Gastrocnemius medialis (tissue), 4 donors: ENCODE measurements around the gene PALS2. TPM values are rescaled to one million over a fixed set of nuclear protein-coding genes. Genes with fewer than 3 reads are reported as not detected.
A peak's percentile ranks its signal among the peaks of the same experiment; 100 is the strongest.

ENCODE experiments used
- ATAC-seq, 2 donors: fragments of 150-250 bp; one replicate each; pipeline ENCODE4 v1.9.1; 2016
- DNase-seq, 2 donors: peaks; one replicate each; pipeline ENCODE4 v3.0.0-alpha.2; 2019
- H3K27ac ChIP-seq, 4 donors: fragments of 200-600 bp; sonication (generic); 1 replicate in 1 of 4; 2 replicates in 3 of 4; pipeline ENCODE4 v1.5.1; 2016 to 2018; ENCODE audit warnings: mild to moderate bottlenecking in 2 of 4, moderate library complexity in 1 of 4
- H3K27me3 ChIP-seq, 3 donors: fragments of 200-600 bp; sonication (generic) in 2 of 3; 1 replicate in 1 of 3; 2 replicates in 2 of 3; pipeline versions ENCODE4 v1.5.1 to v1.6.0; 2016 to 2019; ENCODE audit warnings: mild to moderate bottlenecking in 1 of 3, moderate library complexity in 1 of 3
- H3K36me3 ChIP-seq, 2 donors: fragments of 200-600 bp; sonication (generic) in 1 of 2; one replicate each; pipeline ENCODE4 v1.5.1; 2017 to 2018
- H3K4me1 ChIP-seq, 2 donors: fragments of 200-600 bp; sonication (generic) in 1 of 2; one replicate each; pipeline ENCODE4 v1.5.1; 2016 to 2017; ENCODE audit warnings: mild to moderate bottlenecking in 2 of 2
- H3K4me3 ChIP-seq, 4 donors: fragments of 200-600 bp; sonication (generic) in 3 of 4; 1 replicate in 1 of 4; 2 replicates in 3 of 4; pipeline ENCODE4 v1.5.1; 2016 to 2019; ENCODE audit warnings: mild to moderate bottlenecking in 2 of 4
- H3K9me3 ChIP-seq, 3 donors: fragments of 200-600 bp; sonication (generic) in 2 of 3; 1 replicate in 1 of 3; 2 replicates in 2 of 3; pipeline ENCODE4 v1.5.1; 2016 to 2019
- POLR2A ChIP-seq, 2 donors: fragments of 450-650 bp; IDR thresholded peaks; one replicate each; pipeline ENCODE4 v1.6.1; 2017; ENCODE audit warnings: antibody characterized with exemption in 2 of 2, mild to moderate bottlenecking in 2 of 2, moderate library complexity in 2 of 2
- in situ Hi-C, 4 donors: fragments of 200-750 bp; cut with MboI; loops; one replicate each; pipeline versions ENCODE4 v1.15.0 to v1.8.0; 2017; ENCODE audit warnings: low sequenced_read_pairs in 4 of 4
- intact Hi-C: fragments of 100-400 bp; cut with DNase I; formaldehyde crosslinking; loops from one replicate; pipeline ENCODE4 v1.15.1; 2023; ENCODE audit warnings: low total_unique reads
- total RNA-seq, 4 donors: library from RNA; depleted of rRNA; stranded (reverse); fragments of >200 nt; gene quantifications; one replicate each; pipeline versions ENCODE4 v1.1.0 to v1.2.3, GENCODE V29; 2016
- TF ChIP-seq, protein P1 (sequence below), 5 experiments: fragments of 450-650 bp in 3 of 5; fragments of 200-600 bp in 2 of 5; sonication (generic) in 2 of 5; IDR thresholded peaks in 4 of 5; conservative IDR thresholded peaks in 1 of 5; 1 replicate in 4 of 5; 2 replicates in 1 of 5; pipeline ENCODE4 v1.5.1; 2016 to 2019; ENCODE audit warnings: antibody characterized with exemption in 5 of 5, mild to moderate bottlenecking in 3 of 5, moderate library complexity in 3 of 5

The PALS2 gene
- total RNA-seq, 4 donors from 2014 or later = 11.2 to 17.3 (median 12.4) TPM

DNA sequence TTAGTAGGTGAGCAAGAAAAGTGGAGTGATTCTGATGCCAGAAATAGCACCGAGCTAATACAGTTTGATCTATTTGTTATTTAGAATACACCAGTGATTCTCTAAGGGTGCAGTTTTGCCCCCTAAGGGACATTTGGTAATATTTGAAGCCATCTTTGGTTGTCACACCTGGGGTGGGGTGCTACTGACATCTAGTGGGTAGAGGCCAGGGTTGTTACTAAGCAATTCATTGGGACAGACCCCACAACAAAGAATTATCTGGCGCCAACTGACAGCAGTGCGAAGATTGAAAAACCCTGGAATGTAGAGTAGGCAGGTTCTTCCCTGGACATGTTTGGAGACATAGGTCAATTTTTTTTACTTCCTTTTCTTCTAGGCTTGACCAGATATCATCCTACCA, 14.6 kb downstream of the PALS2 start:
- ATAC-seq (no peak), DNase-seq (no peak)
- no peak overlapping the region for H3K27ac ChIP-seq
- intact Hi-C loops = loop anchor here (5.0 kb wide), 1 partner anchor 186 kb away; no protein-coding TSS in a partner anchor
- in situ Hi-C loops = no loop called here
- TF ChIP-seq, protein P1, sequence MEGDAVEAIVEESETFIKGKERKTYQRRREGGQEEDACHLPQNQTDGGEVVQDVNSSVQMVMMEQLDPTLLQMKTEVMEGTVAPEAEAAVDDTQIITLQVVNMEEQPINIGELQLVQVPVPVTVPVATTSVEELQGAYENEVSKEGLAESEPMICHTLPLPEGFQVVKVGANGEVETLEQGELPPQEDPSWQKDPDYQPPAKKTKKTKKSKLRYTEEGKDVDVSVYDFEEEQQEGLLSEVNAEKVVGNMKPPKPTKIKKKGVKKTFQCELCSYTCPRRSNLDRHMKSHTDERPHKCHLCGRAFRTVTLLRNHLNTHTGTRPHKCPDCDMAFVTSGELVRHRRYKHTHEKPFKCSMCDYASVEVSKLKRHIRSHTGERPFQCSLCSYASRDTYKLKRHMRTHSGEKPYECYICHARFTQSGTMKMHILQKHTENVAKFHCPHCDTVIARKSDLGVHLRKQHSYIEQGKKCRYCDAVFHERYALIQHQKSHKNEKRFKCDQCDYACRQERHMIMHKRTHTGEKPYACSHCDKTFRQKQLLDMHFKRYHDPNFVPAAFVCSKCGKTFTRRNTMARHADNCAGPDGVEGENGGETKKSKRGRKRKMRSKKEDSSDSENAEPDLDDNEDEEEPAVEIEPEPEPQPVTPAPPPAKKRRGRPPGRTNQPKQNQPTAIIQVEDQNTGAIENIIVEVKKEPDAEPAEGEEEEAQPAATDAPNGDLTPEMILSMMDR (IDR thresholded peaks at IDR 0.05 in 4 of 5, conservative IDR thresholded peaks at IDR 0.05 in 1 of 5) = peak in 3 of 5 experiments; percentile 41 to 59 (median 45)
- TF ChIP-seq POLR2A (IDR thresholded peaks at IDR 0.05) = no peak
- H3K4me1 ChIP-seq = peaks cover 0 to 15% of the 10 kb centered on the region in 2 donors
- no peaks in the 10 kb centered on the region for H3K9me3 ChIP-seq
- no peaks in the 10 kb centered on the region for H3K27me3 ChIP-seq
- no peaks in the 10 kb centered on the region for H3K36me3 ChIP-seq
- H3K4me3 ChIP-seq = no peak overlapping the region

DNA sequence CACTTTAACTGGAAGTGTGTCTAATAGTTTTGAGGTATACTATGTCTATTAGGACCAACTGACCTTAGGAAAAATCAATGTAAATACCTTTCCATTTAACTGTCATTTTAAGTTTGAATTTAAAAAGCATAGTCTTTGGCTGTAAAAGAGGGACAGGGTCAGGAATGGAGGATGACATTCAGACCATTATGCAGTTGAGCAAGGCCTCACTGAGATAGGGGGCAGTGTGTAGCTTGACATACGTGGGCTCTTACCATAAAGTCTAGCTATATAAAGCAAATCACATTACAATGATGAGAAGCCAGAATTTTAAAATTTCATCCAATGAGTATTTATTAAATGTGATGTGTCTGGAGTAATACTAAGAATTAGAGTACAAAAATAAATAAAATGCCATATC, 17.9 kb downstream of the PALS2 start:
- intact Hi-C loops = no loop called here
- Histone ChIP-seq H3K4me1 (peaks cover 4 to 6% of the 10 kb centered on the region in 2 donors), H3K27ac (no peak overlapping the region), H3K4me3 (no peak overlapping the region), H3K27me3 (no peaks in the 10 kb centered on the region), H3K36me3 (no peaks in the 10 kb centered on the region), H3K9me3 (no peaks in the 10 kb centered on the region)
- DNase-seq (no peak), ATAC-seq (no peak)
- in situ Hi-C loops = no loop called here
- TF ChIP-seq, protein P1 (IDR thresholded peaks at IDR 0.05 in 4 of 5, conservative IDR thresholded peaks at IDR 0.05 in 1 of 5) = no peak
- TF ChIP-seq POLR2A (IDR thresholded peaks at IDR 0.05) = no peak

DNA sequence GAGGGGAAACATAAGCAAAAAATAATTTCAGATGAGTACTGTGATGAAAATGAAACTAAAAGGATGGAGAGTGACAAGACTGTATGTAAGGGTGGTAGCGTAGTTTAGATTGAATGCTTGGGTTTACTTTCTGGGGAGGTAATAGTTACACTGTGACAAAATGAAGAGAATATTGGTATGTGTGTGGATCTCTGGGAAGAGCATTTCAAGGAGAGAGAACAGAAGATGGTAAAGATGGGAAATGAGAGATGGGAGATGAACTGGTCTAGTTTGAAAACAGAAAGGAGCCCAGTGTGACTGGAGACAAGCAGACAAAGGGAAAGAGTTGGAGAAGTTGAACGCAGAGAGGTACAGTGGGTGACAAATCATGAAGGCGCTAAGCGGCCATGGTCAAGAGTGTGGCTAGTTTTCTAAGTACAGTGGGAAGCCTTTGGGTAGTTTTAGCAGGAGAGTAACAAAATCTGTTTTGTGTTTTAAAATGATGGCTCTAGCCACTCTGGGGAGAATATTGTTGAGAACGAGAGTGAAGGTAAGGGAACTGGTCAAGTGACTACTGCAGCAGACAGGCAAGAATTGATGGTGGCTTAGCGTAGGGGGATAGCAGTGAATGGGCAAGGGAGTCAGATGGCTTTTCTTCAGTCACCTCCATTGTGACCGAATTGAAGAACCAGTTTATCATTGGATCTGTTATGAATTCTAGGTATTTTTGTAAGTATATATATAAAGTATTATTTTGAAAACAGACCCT, 22.6 kb downstream of the PALS2 start:
- Histone ChIP-seq H3K9me3 (no peaks in the 10 kb centered on the region), H3K27me3 (no peaks in the 10 kb centered on the region), H3K27ac (no peak overlapping the region), H3K36me3 (no peaks in the 10 kb centered on the region), H3K4me1 (peaks cover 0 to 6% of the 10 kb centered on the region in 2 donors), H3K4me3 (no peak overlapping the region)
- in situ Hi-C loops (no loop called here), intact Hi-C loops (no loop called here)
- TF ChIP-seq, protein P1 (IDR thresholded peaks at IDR 0.05 in 4 of 5, conservative IDR thresholded peaks at IDR 0.05 in 1 of 5) = no peak
- no peak for TF ChIP-seq POLR2A (IDR thresholded peaks at IDR 0.05)
- no peak for ATAC-seq
- no peak for DNase-seq

DNA sequence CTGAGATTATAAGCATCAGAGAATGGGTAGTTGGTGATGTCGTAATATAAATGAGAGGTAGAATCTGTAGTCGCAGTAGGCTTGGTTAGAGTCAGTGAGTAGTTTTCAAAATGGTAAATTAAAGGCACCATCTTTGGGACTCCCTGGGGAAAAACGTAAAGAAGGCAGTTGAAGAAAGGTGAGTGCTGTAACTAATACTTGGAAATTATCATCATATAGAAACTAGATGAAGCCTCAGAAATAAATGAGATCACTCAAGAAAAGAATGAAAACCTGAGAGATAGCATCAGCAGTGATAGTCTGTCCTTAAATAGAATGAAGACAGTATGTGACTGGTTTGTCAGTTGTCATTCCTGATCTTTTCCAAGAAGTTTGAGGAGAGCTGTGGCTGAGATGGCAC, 23.8 kb downstream of the PALS2 start:
- in situ Hi-C loops = no loop called here
- intact Hi-C loops = no loop called here
- TF ChIP-seq, protein P1 (IDR thresholded peaks at IDR 0.05 in 4 of 5, conservative IDR thresholded peaks at IDR 0.05 in 1 of 5) = no peak
- no peak for TF ChIP-seq POLR2A (IDR thresholded peaks at IDR 0.05)

More for the DNA sequence above, 23.8 kb downstream of the PALS2 start:
- Histone ChIP-seq H3K27ac (no peak overlapping the region), H3K4me1 (peaks cover 9 to 18% of the 10 kb centered on the region in 2 donors), H3K36me3 (no peaks in the 10 kb centered on the region), H3K4me3 (no peak overlapping the region), H3K9me3 (no peaks in the 10 kb centered on the region), H3K27me3 (no peaks in the 10 kb centered on the region)
- DNase-seq (no peak), ATAC-seq (no peak)
